ENCODE measurements around the gene NPBWR2. TPM values are rescaled to one million over a fixed set of nuclear protein-coding genes. Genes with fewer than 3 reads are reported as not detected.
A peak's percentile ranks its signal among the peaks of the same experiment; 100 is the strongest.
"Not testable (repeated sequence)": the region's sequence is repeated elsewhere in the genome, so short reads cannot be mapped to it uniquely, and the experiment has no call there.

The NPBWR2 gene
- total RNA-seq, 1 donor from 2014 or later, result not detected

DNA sequence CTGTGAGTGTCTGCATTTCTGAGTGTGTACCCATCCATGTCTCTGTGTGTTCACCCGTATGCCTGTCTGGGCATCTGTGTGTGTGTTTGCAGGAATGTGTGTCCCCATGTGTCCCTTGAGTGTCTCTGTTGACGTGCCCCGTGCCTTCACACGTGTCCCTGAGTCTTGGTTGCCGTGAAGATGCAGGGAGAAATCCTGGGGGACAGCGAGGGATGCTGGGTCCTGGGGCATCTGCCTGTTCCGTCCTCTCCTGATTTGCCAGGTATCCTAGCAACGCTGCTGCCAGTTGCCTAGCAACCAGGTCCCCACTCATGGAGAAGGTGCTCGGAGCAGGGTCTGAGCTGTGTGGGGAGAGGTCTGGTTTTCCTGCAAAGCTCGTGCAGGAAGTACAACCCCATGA, 17.2 kb downstream of the NPBWR2 start:
- no peak for ATAC-seq
- intact Hi-C loops (cut with DNase I), result no loop called here
- TF ChIP-seq, protein P1, sequence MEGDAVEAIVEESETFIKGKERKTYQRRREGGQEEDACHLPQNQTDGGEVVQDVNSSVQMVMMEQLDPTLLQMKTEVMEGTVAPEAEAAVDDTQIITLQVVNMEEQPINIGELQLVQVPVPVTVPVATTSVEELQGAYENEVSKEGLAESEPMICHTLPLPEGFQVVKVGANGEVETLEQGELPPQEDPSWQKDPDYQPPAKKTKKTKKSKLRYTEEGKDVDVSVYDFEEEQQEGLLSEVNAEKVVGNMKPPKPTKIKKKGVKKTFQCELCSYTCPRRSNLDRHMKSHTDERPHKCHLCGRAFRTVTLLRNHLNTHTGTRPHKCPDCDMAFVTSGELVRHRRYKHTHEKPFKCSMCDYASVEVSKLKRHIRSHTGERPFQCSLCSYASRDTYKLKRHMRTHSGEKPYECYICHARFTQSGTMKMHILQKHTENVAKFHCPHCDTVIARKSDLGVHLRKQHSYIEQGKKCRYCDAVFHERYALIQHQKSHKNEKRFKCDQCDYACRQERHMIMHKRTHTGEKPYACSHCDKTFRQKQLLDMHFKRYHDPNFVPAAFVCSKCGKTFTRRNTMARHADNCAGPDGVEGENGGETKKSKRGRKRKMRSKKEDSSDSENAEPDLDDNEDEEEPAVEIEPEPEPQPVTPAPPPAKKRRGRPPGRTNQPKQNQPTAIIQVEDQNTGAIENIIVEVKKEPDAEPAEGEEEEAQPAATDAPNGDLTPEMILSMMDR (IDR thresholded peaks at IDR 0.05), result no peak
- DNase-seq, result no peak
- no peaks in the 10 kb centered on the region for H3K36me3 ChIP-seq
- no peaks in the 10 kb centered on the region for H3K9me3 ChIP-seq
- H3K27ac ChIP-seq, result no peak overlapping the region
- peaks cover 19% of the 10 kb centered on the region for H3K27me3 ChIP-seq
- no peaks in the 10 kb centered on the region for H3K4me1 ChIP-seq
- no peak overlapping the region for H3K4me3 ChIP-seq

DNA sequence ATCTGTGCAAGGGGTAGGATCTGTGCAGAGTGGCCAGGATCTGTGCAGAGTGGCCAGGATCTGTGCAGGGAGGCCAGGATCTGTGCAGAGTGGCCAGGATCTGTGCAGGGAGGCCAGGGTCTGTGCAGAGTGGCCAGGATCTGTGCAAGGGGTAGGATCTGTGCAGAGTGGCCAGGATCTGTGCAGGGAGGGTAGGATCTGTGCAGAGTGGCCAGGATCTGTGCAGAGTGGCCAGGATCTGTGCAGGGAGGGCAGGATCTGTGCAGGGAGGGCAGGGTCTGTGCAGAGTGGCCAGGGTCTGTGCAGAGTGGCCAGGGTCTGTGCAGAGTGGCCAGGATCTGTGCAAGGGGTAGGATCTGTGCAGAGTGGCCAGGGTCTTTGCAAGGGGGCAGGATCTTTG, 18.8 kb downstream of the NPBWR2 start:
- H3K4me1 ChIP-seq; H3K36me3 ChIP-seq; H3K9me3 ChIP-seq; intact Hi-C loops (cut with DNase I); H3K27ac ChIP-seq; DNase-seq; ATAC-seq; H3K4me3 ChIP-seq: not testable (repeated sequence)
- peaks cover 32% of the 10 kb centered on the region for H3K27me3 ChIP-seq

DNA sequence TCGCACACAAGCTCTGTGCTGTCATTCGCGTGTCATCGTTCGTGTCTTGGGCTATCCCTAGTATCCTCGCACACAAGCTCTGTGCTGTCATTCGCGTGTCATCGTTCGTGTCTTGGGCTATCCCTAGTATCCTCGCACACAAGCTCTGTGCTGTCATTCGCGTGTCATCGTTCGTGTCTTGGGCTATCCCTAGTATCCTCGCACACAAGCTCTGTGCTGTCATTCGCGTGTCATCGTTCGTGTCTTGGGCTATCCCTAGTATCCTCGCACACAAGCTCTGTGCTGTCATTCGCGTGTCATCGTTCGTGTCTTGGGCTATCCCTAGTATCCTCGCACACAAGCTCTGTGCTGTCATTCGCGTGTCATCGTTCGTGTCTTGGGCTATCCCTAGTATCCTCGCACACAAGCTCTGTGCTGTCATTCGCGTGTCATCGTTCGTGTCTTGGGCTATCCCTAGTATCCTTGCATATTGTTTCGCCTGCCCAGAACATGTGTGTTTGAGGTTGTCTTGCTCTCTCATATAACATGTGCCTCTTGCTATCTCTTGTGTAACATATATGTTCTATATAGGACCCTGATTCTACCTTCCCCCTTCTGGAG, 20.0 kb downstream of the NPBWR2 start:
- not testable (repeated sequence) for ATAC-seq
- peaks cover 32% of the 10 kb centered on the region for H3K27me3 ChIP-seq

DNA sequence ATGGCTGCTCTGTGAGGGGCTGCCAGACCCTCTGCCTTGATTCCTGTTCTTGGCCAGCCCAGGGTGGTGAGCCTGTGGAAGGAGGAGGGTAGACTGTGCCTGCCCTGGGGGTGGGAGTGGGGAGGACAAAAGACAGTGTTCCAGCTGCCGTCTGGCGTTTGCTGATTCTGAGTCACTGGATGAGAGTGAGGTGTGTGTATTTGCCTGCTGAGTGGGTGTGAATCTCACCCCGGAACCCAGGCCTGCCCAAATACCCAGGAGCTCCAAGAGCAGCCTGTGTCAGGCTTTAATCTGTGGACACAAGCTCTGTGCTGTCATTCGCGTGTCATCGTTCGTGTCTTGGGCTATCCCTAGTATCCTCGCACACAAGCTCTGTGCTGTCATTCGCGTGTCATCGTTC, 20.6 kb downstream of the NPBWR2 start:
- no peaks in the 10 kb centered on the region for H3K9me3 ChIP-seq
- H3K4me1 ChIP-seq, result peaks cover 17% of the 10 kb centered on the region
- no peak for DNase-seq
- TF ChIP-seq, protein P1 (IDR thresholded peaks at IDR 0.05), result no peak
- no peaks in the 10 kb centered on the region for H3K36me3 ChIP-seq
- H3K4me3 ChIP-seq, result no peak overlapping the region
- no peak overlapping the region for H3K27ac ChIP-seq
- H3K27me3 ChIP-seq, result peaks cover 32% of the 10 kb centered on the region
- no peak for ATAC-seq
- intact Hi-C loops (cut with DNase I), result no loop called here

More for the DNA sequence above, 20.0 kb downstream of the NPBWR2 start:
- intact Hi-C loops (cut with DNase I); H3K27ac ChIP-seq; DNase-seq; H3K36me3 ChIP-seq; H3K9me3 ChIP-seq; H3K4me3 ChIP-seq: not testable (repeated sequence)
- H3K4me1 ChIP-seq, result peaks cover 17% of the 10 kb centered on the region

DNA sequence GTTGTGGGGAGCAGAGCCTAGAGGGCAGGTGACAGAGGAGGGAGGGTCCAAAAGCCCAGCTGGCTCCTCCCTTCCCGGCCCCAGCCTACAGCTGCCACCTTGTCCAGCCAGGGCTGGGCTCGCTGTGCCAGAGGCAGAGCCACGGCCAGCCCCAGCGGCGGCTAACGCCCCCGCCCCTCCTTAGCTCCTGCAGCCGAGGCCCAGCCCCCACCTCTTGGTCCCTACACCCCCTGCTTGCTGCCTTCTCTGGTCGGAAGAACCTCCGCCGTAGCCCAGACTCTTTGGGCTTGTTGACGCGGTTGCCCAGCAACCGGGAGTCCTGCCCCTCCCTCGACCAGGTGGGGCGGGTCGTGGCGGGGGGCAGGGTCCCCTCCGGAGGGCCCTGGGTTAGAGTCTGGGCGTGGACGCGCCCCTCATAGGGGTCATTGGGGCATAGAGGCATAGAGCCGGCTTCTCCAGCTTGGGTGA, 22.6 kb downstream of the NPBWR2 start:
- Histone ChIP-seq H3K4me1 (peaks cover 17% of the 10 kb centered on the region), H3K36me3 (no peaks in the 10 kb centered on the region), H3K4me3 (no peak overlapping the region), H3K27me3 (peaks cover 32% of the 10 kb centered on the region), H3K9me3 (no peaks in the 10 kb centered on the region), H3K27ac (no peak overlapping the region)
- intact Hi-C loops (cut with DNase I), result no loop called here
- TF ChIP-seq, protein P1 (IDR thresholded peaks at IDR 0.05), result no peak
- DNase-seq, result no peak
- ATAC-seq, result no peak

DNA sequence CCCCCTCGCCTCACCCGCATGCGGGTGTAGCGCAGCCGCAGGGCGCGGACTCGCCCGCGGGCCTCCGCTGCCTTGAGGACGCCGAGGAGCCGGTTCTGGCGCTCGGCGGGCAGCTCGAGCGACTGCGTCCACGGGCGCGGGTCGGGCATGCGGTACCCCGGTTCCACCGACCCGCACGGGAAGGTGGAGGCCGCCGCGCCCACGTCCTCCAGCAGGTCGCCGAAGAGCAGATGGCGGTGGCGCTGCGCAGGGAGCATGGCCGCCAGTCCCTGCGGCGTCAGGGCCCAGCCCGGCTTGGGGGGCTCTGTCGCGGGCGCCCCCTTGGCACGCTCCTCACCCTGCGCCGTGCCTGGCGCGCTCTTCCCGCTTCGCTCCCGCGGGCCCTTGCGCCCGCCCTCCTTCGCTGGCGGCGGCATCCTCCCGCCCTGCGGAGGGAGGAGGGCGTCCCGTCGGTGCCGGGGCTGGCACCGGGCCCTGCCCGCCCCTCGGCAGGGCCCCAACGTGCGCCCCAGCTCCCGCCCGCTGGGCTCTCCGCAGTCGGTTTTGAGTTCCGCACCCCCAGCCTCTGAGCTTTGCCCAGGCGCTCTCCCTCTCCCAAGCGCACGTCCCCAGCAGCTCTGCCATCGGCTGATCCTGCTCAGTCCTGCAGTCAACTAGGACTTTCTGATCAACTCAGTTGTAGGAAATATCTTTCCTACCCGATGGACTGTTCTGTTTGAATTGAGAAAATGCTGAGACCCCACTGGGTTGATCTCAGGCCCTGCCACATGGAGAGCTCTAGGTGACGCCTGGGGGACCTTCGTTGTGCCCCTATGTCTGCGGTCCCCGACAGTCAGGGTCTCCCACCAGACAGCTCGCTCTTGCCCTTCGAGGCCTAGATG, 23.3 kb downstream of the NPBWR2 start, which contains the start of gene LKAAEAR1:
LKAAEAR1 (minus strand) TSS at position 595 of the 881 bp plus-strand sequence; CDS start at position 416, 179 bp downstream.
- Histone ChIP-seq H3K4me1 (peaks cover 21% of the 10 kb centered on the region), H3K27me3 (peaks cover 32% of the 10 kb centered on the region), H3K9me3 (no peaks in the 10 kb centered on the region), H3K36me3 (no peaks in the 10 kb centered on the region), H3K4me3 (peak within 1 kb of the TSS; percentile 50), H3K27ac (no peak within 1 kb of the TSS)
- intact Hi-C loops (cut with DNase I), result no loop called here
- DNase-seq (no peak), ATAC-seq (no peak)
- TF ChIP-seq, protein P1 (IDR thresholded peaks at IDR 0.05), result no peak

Measured in upper lobe of right lung (tissue), 1 donor.